Right hindlimb (tissue), 1 donor: ENCODE data around the gene ATP23.
A peak's percentile ranks its signal among the peaks of the same experiment; 100 is the strongest.

Source experiments
- DNase-seq: peaks from one replicate; pipeline ENCODE4 v3.0.0-alpha.2; 2018

ATP23 gene

GRCh38 chr12:57908511-57908910 lies 32.9 kb upstream of the ATP23 start:
- DNase-seq: no peak

- DNase-seq: no peak
Observed at GRCh38 chr12:57909056-57909455, 32.3 kb upstream of the ATP23 start.

- DNase-seq: no peak
Observed at GRCh38 chr12:57909611-57910010, 31.8 kb upstream of the ATP23 start.

- DNase-seq: no peak
Observed at GRCh38 chr12:57918147-57918546, 23.2 kb upstream of the ATP23 start.

- DNase-seq: no peak
Observed at GRCh38 chr12:57927086-57927485, 14.3 kb upstream of the ATP23 start.

- no peak for DNase-seq
Observed at GRCh38 chr12:57929092-57929830, 12.1 kb upstream of the ATP23 start.

- no peak for DNase-seq
Observed at GRCh38 chr12:57934819-57935218, 6.5 kb upstream of the ATP23 start.

GRCh38 chr12:57935331-57935730 lies 6.0 kb upstream of the ATP23 start:
- DNase-seq: no peak

GRCh38 chr12:57935839-57936512 lies 5.4 kb upstream of the ATP23 start:
- DNase-seq: peak; percentile 95

GRCh38 chr12:57936513-57936883 lies 4.9 kb upstream of the ATP23 start:
- no peak for DNase-seq

GRCh38 chr12:57939291-57939690 lies 2.1 kb upstream of the ATP23 start:
- DNase-seq: no peak

GRCh38 chr12:57940052-57940914 lies 1.1 kb upstream of the ATP23 start:
- no peak for DNase-seq

- DNase-seq: no peak
Observed at GRCh38 chr12:57940915-57941164, 527 bp upstream of the ATP23 start.

GRCh38 chr12:57943438-57944080 lies 2.2 kb downstream of the ATP23 start:
- no peak for DNase-seq

GRCh38 chr12:57944313-57945023 lies 3.1 kb downstream of the ATP23 start:
- no peak for DNase-seq

- no peak for DNase-seq
Observed at GRCh38 chr12:57952766-57953165, 11.4 kb downstream of the ATP23 start.

- DNase-seq: no peak
Observed at GRCh38 chr12:57954768-57955167, 13.4 kb downstream of the ATP23 start.

- no peak for DNase-seq
Observed at GRCh38 chr12:57958061-57958657, 16.8 kb downstream of the ATP23 start.

- DNase-seq: no peak
Observed at GRCh38 chr12:57964421-57964820, 23.1 kb downstream of the ATP23 start.

GRCh38 chr12:57965766-57966165 lies 24.4 kb downstream of the ATP23 start:
- DNase-seq: no peak

- no peak for DNase-seq
Observed at GRCh38 chr12:57966536-57966935, 25.2 kb downstream of the ATP23 start.

- peak; percentile 70 for DNase-seq
Observed at GRCh38 chr12:57983146-57983857, 41.9 kb downstream of the ATP23 start.
